ENCODE data around the gene FSTL1.

The FSTL1 gene

DNA sequence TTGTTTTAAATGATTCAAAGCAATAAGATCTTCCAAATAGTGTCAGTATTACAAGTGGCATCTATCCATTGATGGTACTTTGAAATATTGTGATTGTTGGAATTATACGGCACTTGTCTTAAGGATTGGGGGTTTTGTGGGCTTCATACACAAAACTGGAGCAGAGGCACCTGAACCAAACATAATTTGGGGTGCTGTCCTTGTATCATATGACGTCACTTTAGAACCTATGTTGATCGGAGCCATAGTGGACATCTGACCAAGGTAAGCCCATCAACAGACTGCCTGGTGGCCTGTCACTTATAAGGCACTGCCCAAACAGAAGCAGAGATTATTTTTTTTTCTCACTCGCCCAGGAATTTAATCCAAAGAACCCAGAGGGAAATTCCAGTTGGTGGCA is 98.8 kb downstream of the FSTL1 start:
- Histone ChIP-seq H3K9me3 (ENCODE audit: control extremely low read depth in 1 of 5, control insufficient read depth in 4 of 5, insufficient read depth in 2 of 5, low read depth in 1 of 5, low read length in 4 of 5) (no peaks in the 10 kb centered on the region), H3K4me3 (ENCODE audit: control insufficient read depth in 1 of 7, extremely low read depth in 1 of 7, insufficient read depth in 4 of 7, low read depth in 2 of 7, low read length in 6 of 7) (no peak overlapping the region), H3K4me1 (ENCODE audit: control extremely low read depth in 1 of 4, control insufficient read depth in 4 of 4, insufficient read depth in 4 of 4, low read length in 3 of 4) (peaks cover 4 to 26% (median 17%) of the 10 kb centered on the region in 4 experiments), H3K36me3 (ENCODE audit: control insufficient read depth in 4 of 4, insufficient read depth in 4 of 4, low read length in 3 of 4) (peaks cover 0 to 1% (median under 1%) of the 10 kb centered on the region in 4 experiments), H3K27ac (ENCODE audit: insufficient read depth in 1 of 2, low read depth in 1 of 2, low read length in 2 of 2, poor library complexity in 1 of 2, severe bottlenecking in 2 of 2) (no peak overlapping the region), H3K27me3 (replicated peaks in 2 of 5; ENCODE audit: control insufficient read depth in 4 of 5, insufficient read depth in 5 of 5, low read length in 4 of 5) (peaks cover 0 to 2% (median 0%) of the 10 kb centered on the region in 5 experiments)
- DNase-seq: no peak
- ChIA-PET POLR2A (no interaction called here), CTCF (interaction anchor here (0.7 kb wide), 1 partner anchor 216 kb away, joined by 3 read pairs; no protein-coding TSS in a partner anchor)
- WGBS (ENCODE audit: insufficient coverage): 100% methylated on average over 3 of the region's 4 CpGs

DNA sequence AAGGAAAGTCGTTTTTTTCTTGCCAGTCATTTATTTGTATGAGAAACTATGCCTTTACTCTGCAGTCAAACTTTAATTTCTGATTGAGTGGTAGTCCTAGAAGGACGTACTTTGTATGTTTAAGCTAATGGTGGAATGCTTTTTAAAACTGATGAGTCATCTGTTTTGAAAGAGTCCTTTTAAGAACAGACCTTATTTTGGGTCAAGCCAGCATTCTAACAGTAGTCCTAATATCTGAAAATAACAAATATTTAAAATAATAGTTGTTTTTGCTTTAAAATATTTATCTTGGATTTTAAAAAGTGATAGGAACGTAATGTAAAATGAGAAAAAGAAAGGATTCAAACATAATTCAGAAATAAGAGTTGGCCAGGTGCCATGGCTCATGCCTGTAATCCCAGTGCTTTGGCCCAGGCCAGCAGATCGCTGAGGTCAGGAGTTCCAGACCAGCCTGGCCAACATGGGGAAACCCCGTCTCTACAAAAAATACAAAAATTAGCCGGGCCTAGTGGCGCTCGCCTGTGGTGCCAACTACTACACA is 100.3 kb downstream of the FSTL1 start:
- Histone ChIP-seq H3K4me1 (ENCODE audit: control extremely low read depth in 1 of 4, control insufficient read depth in 4 of 4, insufficient read depth in 4 of 4, low read length in 3 of 4) (peaks cover 4 to 31% (median 20%) of the 10 kb centered on the region in 4 experiments), H3K27me3 (replicated peaks in 2 of 5; ENCODE audit: control insufficient read depth in 4 of 5, insufficient read depth in 5 of 5, low read length in 4 of 5) (peaks cover 0 to 2% (median 0%) of the 10 kb centered on the region in 5 experiments), H3K27ac (ENCODE audit: insufficient read depth in 1 of 2, low read depth in 1 of 2, low read length in 2 of 2, poor library complexity in 1 of 2, severe bottlenecking in 2 of 2) (peak overlapping the region; percentile 41 to 84), H3K36me3 (ENCODE audit: control insufficient read depth in 4 of 4, insufficient read depth in 4 of 4, low read length in 3 of 4) (peaks cover 0 to 16% (median 3%) of the 10 kb centered on the region in 4 experiments), H3K4me3 (ENCODE audit: control insufficient read depth in 1 of 7, extremely low read depth in 1 of 7, insufficient read depth in 4 of 7, low read depth in 2 of 7, low read length in 6 of 7) (peak overlapping the region in 6 of 7 experiments; percentile 70 to 94 (median 92)), H3K9me3 (ENCODE audit: control extremely low read depth in 1 of 5, control insufficient read depth in 4 of 5, insufficient read depth in 2 of 5, low read depth in 1 of 5, low read length in 4 of 5) (no peaks in the 10 kb centered on the region)
- DNase-seq: peak; percentile 14 to 64 (median 54)
- 86% methylated on average over 7 of the region's 8 CpGs for WGBS (ENCODE audit: insufficient coverage)
- ChIA-PET CTCF (interaction anchor here (0.9 to 2.6 kb wide), 5 partner anchors 13 to 208 kb away, joined by 3 to 8 read pairs (median 6); no protein-coding TSS in a partner anchor), POLR2A (no interaction called here)

DNA sequence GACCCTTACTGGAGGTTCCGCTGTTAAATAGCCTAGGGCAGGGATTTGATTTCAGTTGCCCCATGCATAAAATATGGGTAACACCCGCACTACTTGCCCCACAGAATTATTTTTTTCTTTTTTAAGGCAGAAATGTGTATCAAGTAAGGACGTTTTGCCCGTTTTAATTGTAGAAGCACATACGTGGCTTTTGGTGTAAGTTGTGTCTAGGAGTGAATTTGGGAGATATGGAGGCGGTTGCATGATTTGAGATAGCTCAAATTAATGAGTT is 101.0 kb downstream of the FSTL1 start:
- Histone ChIP-seq H3K9me3 (ENCODE audit: control extremely low read depth in 1 of 5, control insufficient read depth in 4 of 5, insufficient read depth in 2 of 5, low read depth in 1 of 5, low read length in 4 of 5) (no peaks in the 10 kb centered on the region), H3K27me3 (replicated peaks in 2 of 5; ENCODE audit: control insufficient read depth in 4 of 5, insufficient read depth in 5 of 5, low read length in 4 of 5) (peaks cover 0 to 2% (median 0%) of the 10 kb centered on the region in 5 experiments), H3K4me3 (ENCODE audit: control insufficient read depth in 1 of 7, extremely low read depth in 1 of 7, insufficient read depth in 4 of 7, low read depth in 2 of 7, low read length in 6 of 7) (peak overlapping the region; percentile 70 to 96 (median 93)), H3K4me1 (ENCODE audit: control extremely low read depth in 1 of 4, control insufficient read depth in 4 of 4, insufficient read depth in 4 of 4, low read length in 3 of 4) (peaks cover 4 to 36% (median 20%) of the 10 kb centered on the region in 4 experiments), H3K27ac (ENCODE audit: insufficient read depth in 1 of 2, low read depth in 1 of 2, low read length in 2 of 2, poor library complexity in 1 of 2, severe bottlenecking in 2 of 2) (peak overlapping the region; percentile 41 to 84), H3K36me3 (ENCODE audit: control insufficient read depth in 4 of 4, insufficient read depth in 4 of 4, low read length in 3 of 4) (peaks cover 0 to 18% (median 3%) of the 10 kb centered on the region in 4 experiments)
- ChIA-PET CTCF (interaction anchor here (0.9 to 2.6 kb wide), 6 partner anchors 12 to 96 kb away, joined by 3 to 8 read pairs (median 5); no protein-coding TSS in a partner anchor), POLR2A (no interaction called here)
- 0% methylated on average over 4 of the region's 6 CpGs for WGBS (ENCODE audit: insufficient coverage)
- DNase-seq: peak in 1 of 3 donors; percentile 19

DNA sequence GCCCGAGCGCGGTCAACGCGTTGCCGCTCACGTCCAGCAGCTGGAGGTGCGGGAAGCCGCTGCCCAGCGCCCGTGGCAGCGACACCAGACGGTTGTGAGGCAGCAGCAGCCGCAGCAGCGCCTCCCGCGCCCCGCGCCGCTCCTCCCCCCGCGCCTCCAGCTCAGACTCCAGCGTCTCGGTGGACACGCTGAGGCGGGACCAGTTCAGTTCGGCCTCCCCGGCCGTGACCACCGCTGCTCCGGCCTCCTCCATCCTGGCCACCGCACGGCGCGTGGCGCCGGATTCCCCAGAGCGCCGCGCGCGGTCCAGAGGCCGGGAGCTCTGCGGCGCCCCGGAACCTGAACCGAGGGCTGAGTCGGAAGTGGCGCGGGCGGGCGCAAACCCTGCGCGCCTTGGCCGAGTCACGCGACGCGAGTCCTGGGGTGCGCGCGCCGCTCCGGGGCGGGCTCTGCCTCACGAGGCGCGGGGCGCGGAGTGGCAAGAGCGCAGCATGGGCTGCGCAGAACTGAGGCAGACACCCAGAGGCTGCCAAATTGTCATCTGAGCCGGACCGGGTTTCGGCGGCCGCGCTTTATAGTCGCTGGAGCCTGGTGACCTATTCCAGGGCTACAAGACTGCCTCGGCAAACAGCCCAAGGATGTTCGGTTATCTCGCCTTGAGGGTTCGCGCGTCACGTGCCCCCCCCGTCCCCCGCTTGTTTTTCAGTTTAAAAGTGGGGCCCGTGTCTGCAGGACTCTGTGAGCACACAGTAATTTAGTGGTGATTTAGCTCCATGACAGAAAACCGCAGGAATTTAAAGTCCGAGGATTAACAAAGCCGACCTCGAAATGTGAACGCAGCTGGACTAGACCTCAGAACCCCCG is 101.6 kb downstream of the FSTL1 start, which contains the start of gene LRRC58:
Gene LRRC58 (minus strand): TSS at position 364 of the 864 bp plus-strand sequence. CDS start 111 bp downstream, at position 253.
- ChIA-PET CTCF (interaction anchor here (0.9 to 2.6 kb wide), 8 partner anchors 12 to 209 kb away, joined by 3 to 8 read pairs (median 4); no protein-coding TSS in a partner anchor), POLR2A (interaction anchor here (0.6 to 1.3 kb wide), 2 partner anchors 17 to 255 kb away, joined by 3 to 5 read pairs; partner anchors contain the start of gene GSK3B)
- Histone ChIP-seq H3K4me3 (ENCODE audit: control insufficient read depth in 1 of 7, extremely low read depth in 1 of 7, insufficient read depth in 4 of 7, low read depth in 2 of 7, low read length in 6 of 7) (peak within 1 kb of the TSS; percentile 70 to 96 (median 93)), H3K4me1 (ENCODE audit: control extremely low read depth in 1 of 4, control insufficient read depth in 4 of 4, insufficient read depth in 4 of 4, low read length in 3 of 4) (peaks cover 6 to 38% (median 20%) of the 10 kb centered on the region in 4 experiments), H3K9me3 (ENCODE audit: control extremely low read depth in 1 of 5, control insufficient read depth in 4 of 5, insufficient read depth in 2 of 5, low read depth in 1 of 5, low read length in 4 of 5) (no peaks in the 10 kb centered on the region), H3K27ac (ENCODE audit: insufficient read depth in 1 of 2, low read depth in 1 of 2, low read length in 2 of 2, poor library complexity in 1 of 2, severe bottlenecking in 2 of 2) (peak within 1 kb of the TSS; percentile 65 to 84), H3K36me3 (ENCODE audit: control insufficient read depth in 4 of 4, insufficient read depth in 4 of 4, low read length in 3 of 4) (peaks cover 0 to 20% (median 3%) of the 10 kb centered on the region in 4 experiments), H3K27me3 (replicated peaks in 2 of 5; ENCODE audit: control insufficient read depth in 4 of 5, insufficient read depth in 5 of 5, low read length in 4 of 5) (peaks cover 0 to 2% (median 0%) of the 10 kb centered on the region in 5 experiments)
- DNase-seq: peak; percentile 92 to 97 (median 96)
- WGBS (ENCODE audit: insufficient coverage): 0% methylated on average over 94 of the region's 95 CpGs

DNA sequence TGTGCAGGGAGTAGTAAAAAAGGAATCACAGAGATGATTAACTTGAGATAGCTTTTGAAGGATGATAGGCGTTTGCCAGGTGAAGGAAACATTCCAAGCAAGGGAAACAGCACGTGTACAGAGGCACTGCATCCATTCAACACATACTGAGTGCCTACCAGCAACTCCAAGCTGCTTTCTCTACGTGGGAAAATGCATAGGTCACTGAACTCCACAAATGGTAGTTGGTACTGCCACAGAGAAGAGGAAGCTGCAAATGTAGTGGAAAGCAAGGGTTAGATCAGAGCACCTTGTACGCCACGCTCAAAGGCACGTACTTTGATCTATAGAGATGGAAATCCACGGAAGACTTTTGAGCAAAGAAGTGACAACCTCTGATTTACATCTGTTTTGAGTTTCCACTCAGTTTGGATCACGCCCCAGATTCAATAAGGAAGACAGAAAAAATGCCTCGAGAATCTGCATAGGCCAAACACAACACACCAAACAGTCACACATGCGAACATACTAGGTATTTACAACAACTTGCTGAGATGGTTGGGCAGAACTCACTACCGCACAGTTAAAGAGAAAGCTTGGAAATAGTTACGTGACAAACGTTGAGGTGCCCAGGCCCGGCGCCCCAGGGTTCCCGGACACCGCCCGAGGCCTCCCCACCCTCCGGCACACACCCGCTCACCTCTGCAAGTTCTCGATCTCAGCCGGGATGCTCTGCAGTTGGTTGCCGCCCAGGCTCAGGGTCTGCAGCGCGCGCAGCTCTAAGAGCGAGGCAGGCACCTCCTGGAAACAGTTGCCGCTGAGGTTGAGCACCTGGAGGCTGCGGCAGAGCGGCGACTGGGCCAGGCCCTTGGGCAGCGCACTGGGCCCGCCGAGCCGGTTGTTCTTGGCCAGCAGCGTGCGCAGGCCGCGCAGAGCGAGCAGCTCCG is 102.5 kb downstream of the FSTL1 start:
- peaks cover 6 to 36% (median 20%) of the 10 kb centered on the region in 4 experiments for H3K4me1 ChIP-seq (ENCODE audit: control extremely low read depth in 1 of 4, control insufficient read depth in 4 of 4, insufficient read depth in 4 of 4, low read length in 3 of 4)
- peak overlapping the region; percentile 65 to 84 for H3K27ac ChIP-seq (ENCODE audit: insufficient read depth in 1 of 2, low read depth in 1 of 2, low read length in 2 of 2, poor library complexity in 1 of 2, severe bottlenecking in 2 of 2)
- CTCF ChIA-PET: interaction anchor here (0.9 to 2.6 kb wide), 7 partner anchors 11 to 210 kb away, joined by 3 to 8 read pairs (median 4); no protein-coding TSS in a partner anchor
- no peaks in the 10 kb centered on the region for H3K27me3 ChIP-seq (replicated peaks in 2 of 5; ENCODE audit: control insufficient read depth in 4 of 5, insufficient read depth in 5 of 5, low read length in 4 of 5)
- POLR2A ChIA-PET: interaction anchor here (0.6 to 1.3 kb wide), 3 partner anchors 16 to 254 kb away, joined by 3 to 5 read pairs (median 3); partner anchors contain the start of gene GSK3B
- 2% methylated on average over 30 of the region's 41 CpGs for WGBS (ENCODE audit: insufficient coverage)
- no peaks in the 10 kb centered on the region for H3K9me3 ChIP-seq (ENCODE audit: control extremely low read depth in 1 of 5, control insufficient read depth in 4 of 5, insufficient read depth in 2 of 5, low read depth in 1 of 5, low read length in 4 of 5)
- peak overlapping the region; percentile 70 to 96 (median 93) for H3K4me3 ChIP-seq (ENCODE audit: control insufficient read depth in 1 of 7, extremely low read depth in 1 of 7, insufficient read depth in 4 of 7, low read depth in 2 of 7, low read length in 6 of 7)
- H3K36me3 ChIP-seq (ENCODE audit: control insufficient read depth in 4 of 4, insufficient read depth in 4 of 4, low read length in 3 of 4): peaks cover 3 to 28% (median 5%) of the 10 kb centered on the region in 4 experiments
- peak; percentile 34 to 82 (median 74) for DNase-seq

DNA sequence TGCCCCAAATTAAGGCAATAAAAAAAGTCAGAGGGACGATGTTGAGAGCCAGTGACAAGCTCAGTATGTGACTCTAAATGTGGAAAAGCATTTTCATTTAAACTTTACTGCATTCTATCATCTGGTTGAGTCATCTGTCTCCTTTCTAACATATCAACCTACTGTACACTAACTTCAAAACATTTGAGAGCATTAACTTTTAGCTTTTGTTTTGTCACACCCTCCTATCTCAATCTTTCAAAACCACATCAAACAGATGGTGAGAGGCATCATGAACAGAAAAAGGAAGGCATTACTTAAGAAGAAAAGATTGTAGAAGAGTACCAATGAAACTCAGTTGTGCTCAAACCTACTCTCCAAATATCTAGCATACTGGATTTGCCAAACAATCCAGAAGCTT is 106.4 kb downstream of the FSTL1 start:
- Histone ChIP-seq H3K4me1 (ENCODE audit: control extremely low read depth in 1 of 4, control insufficient read depth in 4 of 4, insufficient read depth in 4 of 4, low read length in 3 of 4) (peaks cover 6 to 24% (median 11%) of the 10 kb centered on the region in 4 experiments), H3K9me3 (ENCODE audit: control extremely low read depth in 1 of 5, control insufficient read depth in 4 of 5, insufficient read depth in 2 of 5, low read depth in 1 of 5, low read length in 4 of 5) (peaks cover 5 to 25% (median 16%) of the 10 kb centered on the region in 5 experiments), H3K27me3 (replicated peaks in 2 of 5; ENCODE audit: control insufficient read depth in 4 of 5, insufficient read depth in 5 of 5, low read length in 4 of 5) (no peaks in the 10 kb centered on the region), H3K4me3 (ENCODE audit: control insufficient read depth in 1 of 7, extremely low read depth in 1 of 7, insufficient read depth in 4 of 7, low read depth in 2 of 7, low read length in 6 of 7) (no peak overlapping the region), H3K27ac (ENCODE audit: insufficient read depth in 1 of 2, low read depth in 1 of 2, low read length in 2 of 2, poor library complexity in 1 of 2, severe bottlenecking in 2 of 2) (peak overlapping the region in 1 of 2 experiments; percentile 9), H3K36me3 (ENCODE audit: control insufficient read depth in 4 of 4, insufficient read depth in 4 of 4, low read length in 3 of 4) (peaks cover 12 to 54% (median 22%) of the 10 kb centered on the region in 4 experiments)
- ChIA-PET CTCF (interaction anchor here (0.9 to 1.0 kb wide), 2 partner anchors 13 to 221 kb away, joined by 3 read pairs; no protein-coding TSS in a partner anchor), POLR2A (no interaction called here)
- peak in 2 of 3 donors; percentile 48 to 64 for DNase-seq
- 88% methylated on average over 1 of the region's 1 CpG for WGBS (ENCODE audit: insufficient coverage)

Data from common myeloid progenitor, CD34-positive (primary cell).